GM08714 (cell line): ENCODE measurements around the gene CDH18.

Source experiments
- H3K4me3 ChIP-seq: fragments of 200-500 bp; sonication (Bioruptor generic); 2 replicates; pipeline ENCODE4 v1.5.1; 2014; ENCODE audit warnings: mild to moderate bottlenecking, low read length, inconsistent platforms
- ZNF274 ChIP-seq: IDR thresholded peaks from 2 replicates; pipeline ENCODE4 v1.6.1; 2012; ENCODE audit warnings: mild to moderate bottlenecking, low read depth, low read length

CDH18 gene

DNA sequence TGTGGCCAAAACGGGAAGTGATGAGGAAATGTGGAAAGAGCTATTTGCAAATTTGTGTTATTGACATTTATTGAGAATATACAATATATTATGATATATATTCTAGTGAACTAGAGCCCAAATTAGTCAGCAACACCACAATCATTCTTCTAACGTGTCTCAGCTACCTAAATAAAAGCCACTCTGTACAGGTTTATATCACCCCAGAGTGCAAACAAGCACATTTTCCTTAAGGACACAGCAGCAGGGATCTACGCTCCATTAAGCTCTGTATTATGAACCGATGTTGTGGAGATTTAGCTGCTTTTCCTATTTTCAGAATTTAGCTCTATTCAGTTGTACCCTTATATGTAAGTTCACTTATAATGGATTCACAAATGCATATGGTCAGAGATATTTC, 77.9 kb downstream of the CDH18 start:
- no peak for TF ChIP-seq ZNF274
- H3K4me3 ChIP-seq = no peak overlapping the region

DNA sequence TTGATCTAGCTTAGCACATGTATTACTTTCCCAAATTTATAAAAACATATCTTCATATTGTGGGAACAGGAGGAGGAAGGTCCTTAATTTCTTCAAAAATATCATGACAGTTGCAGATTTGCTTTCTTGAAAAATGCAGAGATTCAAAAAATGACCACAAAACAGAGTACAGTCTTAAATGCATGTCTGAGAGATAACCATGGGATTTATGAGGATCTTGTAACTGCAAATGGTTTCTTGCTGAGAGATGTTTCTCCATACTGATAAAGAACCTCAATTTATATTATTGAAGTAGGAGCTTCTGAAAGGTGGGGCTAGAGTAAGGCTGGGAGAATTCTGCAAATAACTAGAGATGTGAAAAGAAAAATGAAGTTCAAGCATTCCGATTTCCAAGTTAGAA, 83.2 kb downstream of the CDH18 start:
- no peak overlapping the region for H3K4me3 ChIP-seq
- TF ChIP-seq ZNF274 = no peak

- H3K4me3 ChIP-seq = no peak overlapping the region
- TF ChIP-seq ZNF274 = no peak
Measured at GRCh38 chr5:19903611-19904010, 84.4 kb downstream of the CDH18 start.

- no peak overlapping the region for H3K4me3 ChIP-seq
- TF ChIP-seq ZNF274 = no peak
Measured at GRCh38 chr5:19902316-19902934, 85.6 kb downstream of the CDH18 start.

- TF ChIP-seq ZNF274 = no peak
- H3K4me3 ChIP-seq = no peak overlapping the region
Measured at GRCh38 chr5:19900269-19900668, 87.7 kb downstream of the CDH18 start.

- no peak overlapping the region for H3K4me3 ChIP-seq
- TF ChIP-seq ZNF274 = no peak
Measured at GRCh38 chr5:19891658-19892057, 96.3 kb downstream of the CDH18 start.

DNA sequence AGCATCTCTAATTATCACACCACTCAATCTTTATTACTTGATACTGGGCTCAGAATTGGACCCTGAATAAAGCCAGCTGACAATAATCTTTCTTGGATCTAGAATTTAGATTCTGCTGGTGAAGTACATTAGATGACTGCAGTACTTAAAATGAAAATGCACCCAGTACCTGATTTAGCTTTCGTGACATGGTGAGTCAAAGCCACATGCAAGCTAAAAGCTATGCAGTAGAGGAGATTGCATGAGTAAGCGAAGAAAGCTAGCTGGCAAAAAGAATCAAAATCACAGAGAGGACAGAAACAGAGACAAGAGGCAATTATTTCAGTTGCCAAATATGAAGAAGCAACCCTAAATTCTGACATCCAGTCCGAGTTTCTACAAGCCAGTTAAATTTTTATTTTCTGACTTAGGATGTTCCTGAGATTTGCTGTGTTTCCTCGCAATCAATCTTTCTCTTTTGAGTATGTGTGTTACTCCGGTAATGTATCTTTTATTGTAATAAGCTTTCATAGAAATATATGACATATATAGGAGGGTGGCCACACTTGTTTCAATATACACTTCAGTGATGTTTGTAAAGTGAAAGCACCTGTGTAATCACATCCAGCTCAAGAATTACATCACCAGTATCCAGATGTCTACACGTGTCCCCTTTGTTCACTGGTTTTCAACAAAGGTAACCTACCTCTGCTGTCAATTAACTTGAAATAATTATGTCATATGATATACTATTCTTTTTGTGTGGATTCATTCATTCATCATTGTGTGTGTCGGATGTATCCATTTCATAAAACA, 101.7 kb downstream of the CDH18 start:
- H3K4me3 ChIP-seq = no peak overlapping the region
- TF ChIP-seq ZNF274 = no peak

DNA sequence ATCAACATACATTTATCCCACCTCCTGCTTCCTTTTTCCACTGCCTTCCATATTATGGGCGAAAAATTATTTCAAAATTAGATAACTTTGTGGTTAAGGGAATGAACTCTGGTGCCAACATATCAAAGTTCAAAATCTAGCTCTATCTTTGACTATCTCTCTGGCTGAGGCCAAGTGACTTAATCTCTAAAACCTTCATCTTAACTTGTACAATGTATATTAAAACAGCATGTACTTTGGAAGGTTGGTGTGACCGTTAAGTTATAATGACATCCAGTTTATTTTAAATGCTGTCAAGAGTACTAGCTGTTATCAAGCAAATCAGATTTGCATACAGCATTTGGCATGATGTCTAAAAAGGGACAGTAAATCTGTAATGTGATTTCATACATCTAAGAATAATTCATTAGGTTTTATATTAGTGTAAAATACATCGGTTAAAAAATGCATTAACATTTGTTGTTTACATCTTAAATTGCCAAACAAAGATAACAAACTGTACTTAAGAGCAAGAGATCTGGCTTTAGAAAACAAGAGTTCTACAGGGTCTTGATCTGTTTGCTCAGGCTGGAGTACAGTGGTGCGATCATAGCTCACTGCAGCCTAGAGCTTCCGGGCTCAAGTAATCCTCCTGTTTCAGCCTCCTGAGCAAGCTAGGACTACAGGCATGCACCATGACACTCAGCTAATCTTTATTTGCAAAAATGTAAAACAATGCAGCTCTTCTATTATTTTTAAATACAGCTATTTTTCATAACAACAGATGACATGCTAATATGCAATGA, 102.8 kb downstream of the CDH18 start:
- no peak for TF ChIP-seq ZNF274
- H3K4me3 ChIP-seq = no peak overlapping the region

DNA sequence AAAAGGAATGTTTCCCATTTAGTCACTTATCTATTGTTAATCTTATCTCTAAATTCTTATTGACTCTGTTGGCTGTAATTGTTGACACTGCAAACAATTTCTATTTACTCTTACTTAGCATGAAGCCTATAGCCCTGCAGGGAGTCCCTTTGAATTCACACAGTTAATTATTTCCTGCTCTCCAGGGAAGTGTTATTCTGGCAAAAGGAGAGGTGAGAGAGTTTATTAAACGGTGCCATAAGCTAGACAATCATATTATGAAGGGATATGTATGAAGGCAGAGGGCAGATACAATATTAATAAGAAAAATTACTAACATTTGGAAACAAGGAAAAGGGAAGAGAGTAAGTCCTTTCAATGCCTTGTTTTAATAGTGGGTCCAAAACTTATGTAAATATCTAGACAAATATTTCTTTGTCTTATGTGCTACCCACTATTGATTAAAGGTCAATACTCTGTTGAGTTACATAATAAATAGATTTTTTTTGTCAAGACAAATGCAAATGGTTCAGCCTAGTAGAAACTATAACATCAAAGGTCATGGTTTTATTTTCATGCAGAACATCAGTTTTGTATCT, 107.1 kb downstream of the CDH18 start:
- no peak for TF ChIP-seq ZNF274
- no peak overlapping the region for H3K4me3 ChIP-seq

- no peak overlapping the region for H3K4me3 ChIP-seq
- no peak for TF ChIP-seq ZNF274
Measured at GRCh38 chr5:19880458-19880857, 107.5 kb downstream of the CDH18 start.

- no peak for TF ChIP-seq ZNF274
- H3K4me3 ChIP-seq = no peak overlapping the region
Measured at GRCh38 chr5:19874811-19875210, 113.2 kb downstream of the CDH18 start.

GRCh38 chr5:19866090-19866450, 121.9 kb downstream of the CDH18 start:
- H3K4me3 ChIP-seq = no peak overlapping the region; the same call in 1 of the 2 replicates
- TF ChIP-seq ZNF274 = no peak

DNA sequence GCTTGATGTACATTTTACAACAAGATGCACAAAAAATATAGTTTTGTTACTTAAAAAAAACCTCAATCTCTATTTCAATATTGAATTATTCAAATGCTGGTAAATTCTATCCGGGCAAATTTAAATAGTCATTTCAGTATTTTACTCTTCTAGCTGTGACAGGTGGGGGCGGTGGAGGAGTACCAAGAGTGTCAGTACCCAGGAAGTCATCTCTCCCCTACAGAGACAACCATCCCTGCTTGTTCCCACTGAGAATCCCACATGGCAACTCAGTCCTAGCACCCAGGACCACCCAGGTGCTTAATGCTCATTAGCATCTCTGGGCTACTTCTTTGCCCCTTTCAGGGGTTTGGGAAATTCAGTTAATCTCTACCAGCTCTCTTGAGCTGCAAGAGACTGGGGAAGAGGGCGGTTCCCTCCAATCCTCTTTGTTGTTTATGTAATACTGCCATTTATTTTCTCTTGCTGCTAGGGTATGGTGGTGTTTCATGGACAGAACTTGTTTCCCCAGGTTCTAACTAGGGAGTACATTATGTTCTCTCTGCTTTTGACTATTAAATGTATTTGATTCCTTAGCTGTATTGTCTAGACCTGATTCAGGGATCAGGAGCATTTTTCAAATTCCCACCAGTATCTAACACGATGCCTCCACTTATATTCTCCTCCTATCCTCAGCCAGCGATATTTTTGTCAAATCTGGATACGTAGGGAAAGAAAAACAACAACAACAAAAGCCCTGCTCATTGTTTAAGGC, 122.5 kb downstream of the CDH18 start:
- TF ChIP-seq ZNF274 = no peak
- H3K4me3 ChIP-seq = no peak overlapping the region; the same call in 1 of the 2 replicates

- no peak for TF ChIP-seq ZNF274
- H3K4me3 ChIP-seq = no peak overlapping the region
Measured at GRCh38 chr5:19862711-19863110, 125.3 kb downstream of the CDH18 start.
